Measurements from ENCODE around the gene FAT4.

GRCh38 chr4:125283707-125284279 lies 31.0 kb upstream of the FAT4 start:
- TF ChIP-seq YY1 (IDR thresholded peaks at IDR 0.05; ENCODE audit: insufficient read depth, insufficient read length) (no peak), ZNF274 (IDR thresholded peaks at IDR 0.05; ENCODE audit: low read depth, low read length) (no peak)
